ENCODE measurements around the gene WDR7.

DNA sequence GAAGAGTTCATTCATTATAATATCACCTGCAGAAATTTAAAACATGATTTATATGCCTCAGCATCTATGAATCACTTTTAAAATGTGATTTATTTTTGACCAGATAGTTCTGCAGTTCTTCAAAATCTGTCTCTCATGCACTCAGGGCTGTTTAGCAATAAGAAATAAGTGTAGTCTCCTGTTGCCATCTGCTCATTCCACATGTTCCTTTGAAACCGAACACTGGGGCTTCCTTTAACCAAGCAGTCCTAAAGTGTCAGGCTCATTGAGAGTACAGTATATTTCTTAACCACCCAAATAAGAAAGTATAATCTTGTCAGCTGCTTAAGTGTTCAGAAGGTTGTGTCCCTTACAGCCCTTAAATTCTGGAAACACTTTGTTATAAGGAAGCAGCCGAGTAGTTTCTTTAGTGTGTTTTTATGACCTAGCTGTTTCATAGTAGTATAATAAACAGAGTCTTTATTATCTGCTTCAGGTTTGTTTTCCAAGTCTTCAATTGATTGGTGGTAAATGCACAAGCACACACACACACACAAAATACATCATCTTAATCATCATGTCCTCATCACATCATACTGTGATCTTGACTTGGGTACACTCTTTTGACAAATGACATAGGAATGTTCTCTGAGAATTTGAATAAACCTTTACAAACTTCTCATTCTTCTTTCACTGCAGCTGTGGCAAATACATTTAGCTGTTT is 10.4 kb downstream of the WDR7 start:
- TF ChIP-seq, protein P1, sequence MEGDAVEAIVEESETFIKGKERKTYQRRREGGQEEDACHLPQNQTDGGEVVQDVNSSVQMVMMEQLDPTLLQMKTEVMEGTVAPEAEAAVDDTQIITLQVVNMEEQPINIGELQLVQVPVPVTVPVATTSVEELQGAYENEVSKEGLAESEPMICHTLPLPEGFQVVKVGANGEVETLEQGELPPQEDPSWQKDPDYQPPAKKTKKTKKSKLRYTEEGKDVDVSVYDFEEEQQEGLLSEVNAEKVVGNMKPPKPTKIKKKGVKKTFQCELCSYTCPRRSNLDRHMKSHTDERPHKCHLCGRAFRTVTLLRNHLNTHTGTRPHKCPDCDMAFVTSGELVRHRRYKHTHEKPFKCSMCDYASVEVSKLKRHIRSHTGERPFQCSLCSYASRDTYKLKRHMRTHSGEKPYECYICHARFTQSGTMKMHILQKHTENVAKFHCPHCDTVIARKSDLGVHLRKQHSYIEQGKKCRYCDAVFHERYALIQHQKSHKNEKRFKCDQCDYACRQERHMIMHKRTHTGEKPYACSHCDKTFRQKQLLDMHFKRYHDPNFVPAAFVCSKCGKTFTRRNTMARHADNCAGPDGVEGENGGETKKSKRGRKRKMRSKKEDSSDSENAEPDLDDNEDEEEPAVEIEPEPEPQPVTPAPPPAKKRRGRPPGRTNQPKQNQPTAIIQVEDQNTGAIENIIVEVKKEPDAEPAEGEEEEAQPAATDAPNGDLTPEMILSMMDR (conservative IDR thresholded peaks at IDR 0.05 in 1 of 2, IDR thresholded peaks at IDR 0.05 in 1 of 2; ENCODE audit: extremely low read depth in 1 of 2, insufficient read depth in 1 of 2, low read depth in 1 of 2, low read length in 2 of 2), result no peak
- TF ChIP-seq EZH2 (IDR thresholded peaks at IDR 0.05; ENCODE audit: borderline replicate concordance, low read length), result no peak

Measured in mammary epithelial cell (primary cell).